NCI-H1048 (cell line): ENCODE results near the gene FFAR3.

Experiments
- DNase-seq: peaks from one replicate; lab custom pipeline; 2025; lab: John Stamatoyannopoulos, UW

Gene FFAR3

DNA sequence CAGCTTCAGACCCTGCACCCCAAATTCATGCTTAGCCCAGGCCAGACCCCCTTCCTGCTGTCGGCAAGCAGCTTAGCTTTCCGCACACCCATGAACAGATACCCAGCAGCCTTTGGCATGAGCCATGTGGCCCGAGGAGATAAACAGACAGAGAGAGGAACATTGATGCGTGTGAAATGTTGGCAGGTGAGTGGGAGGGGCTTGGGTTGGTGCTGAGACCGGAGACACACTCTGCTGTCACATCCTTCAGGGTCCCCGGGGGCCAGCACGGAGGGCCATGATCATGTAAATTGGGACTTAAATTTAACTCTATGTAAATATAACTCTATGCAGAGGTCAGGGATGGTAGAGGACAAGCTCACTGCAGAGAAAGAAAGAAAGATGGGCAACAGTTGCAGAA is 27.8 kb upstream of the FFAR3 start:
- DNase-seq, result no peak

DNA sequence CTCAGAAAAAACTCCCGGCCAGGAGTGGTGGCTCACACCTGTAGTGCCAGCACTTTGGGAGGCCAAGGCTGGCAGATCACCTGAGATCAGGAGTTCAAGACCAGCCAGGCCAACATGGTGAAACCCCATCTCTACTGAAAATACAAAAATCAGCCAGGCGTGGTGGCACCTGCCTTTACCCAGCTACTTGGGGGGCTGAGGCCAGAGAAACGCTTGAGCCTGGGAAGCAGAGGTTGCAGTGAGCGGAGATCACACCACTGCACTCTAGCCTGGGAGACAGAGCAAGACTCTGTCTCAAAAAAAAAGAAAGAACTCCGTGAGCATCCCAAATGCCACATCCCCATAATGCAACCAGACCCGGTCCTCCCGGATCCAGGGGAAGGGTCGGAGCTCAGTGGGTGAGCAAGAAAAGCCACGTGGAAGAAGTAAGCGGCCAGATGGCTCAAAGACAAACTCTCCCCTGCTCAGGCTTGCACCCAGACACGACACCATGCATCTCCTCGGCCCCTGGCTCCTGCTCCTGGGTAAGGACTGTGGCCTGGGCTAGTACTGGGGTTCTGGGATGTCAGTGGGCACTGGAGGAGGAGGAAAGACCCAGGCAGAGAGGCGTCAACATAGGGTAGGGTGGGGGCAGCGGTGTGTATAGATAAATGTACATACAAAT is 26.6 kb upstream of the FFAR3 start:
- no peak for DNase-seq

- DNase-seq, result no peak
Measured at GRCh38 chr19:35332817-35333216, 25.4 kb upstream of the FFAR3 start.

GRCh38 chr19:35334144-35334753 is 24.0 kb upstream of the FFAR3 start:
- no peak for DNase-seq

- no peak for DNase-seq
Measured at GRCh38 chr19:35336166-35336955, 21.9 kb upstream of the FFAR3 start.

DNA sequence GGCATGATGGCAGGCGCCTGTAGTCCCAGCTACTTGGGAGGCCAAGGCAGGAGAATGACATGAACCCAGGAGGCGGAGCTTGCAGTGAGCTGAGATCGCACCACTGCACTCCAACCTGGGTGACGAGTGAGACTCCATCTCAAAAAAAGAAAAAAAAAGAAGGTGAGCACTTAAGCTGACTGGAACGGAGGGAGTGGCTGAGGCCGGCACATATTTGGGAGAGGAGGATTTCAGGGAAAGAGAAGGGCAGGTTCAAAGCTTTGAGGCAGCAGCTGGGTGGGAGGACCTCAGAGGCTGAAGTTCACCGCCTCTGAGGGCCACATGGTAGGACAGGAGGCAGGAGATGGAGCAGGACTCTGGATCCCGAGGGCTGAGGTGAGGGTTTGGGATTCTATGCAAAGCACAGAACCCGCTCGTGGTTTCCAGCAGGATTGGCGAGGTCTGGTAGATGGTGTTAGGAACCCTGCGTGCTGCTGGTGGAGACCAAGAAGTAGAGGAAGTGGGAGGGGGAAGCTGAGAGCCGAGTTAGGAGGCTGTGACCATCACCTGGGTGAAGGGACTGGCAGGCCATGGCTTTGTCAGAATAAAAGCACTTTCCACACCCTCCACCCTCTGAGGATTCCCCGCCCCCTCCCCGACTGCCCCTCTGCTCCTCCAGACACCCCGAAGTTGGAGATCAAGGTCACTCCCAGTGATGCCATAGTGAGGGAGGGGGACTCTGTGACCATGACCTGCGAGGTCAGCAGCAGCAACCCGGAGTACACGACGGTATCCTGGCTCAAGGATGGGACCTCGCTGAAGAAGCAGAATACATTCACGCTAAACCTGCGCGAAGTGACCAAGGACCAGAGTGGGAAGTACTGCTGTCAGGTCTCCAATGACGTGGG is 20.9 kb upstream of the FFAR3 start:
- DNase-seq, result no peak

- no peak for DNase-seq
Measured at GRCh38 chr19:35337984-35338296, 20.3 kb upstream of the FFAR3 start.

GRCh38 chr19:35340431-35340830 is 17.8 kb upstream of the FFAR3 start:
- no peak for DNase-seq

- no peak for DNase-seq
Measured at GRCh38 chr19:35341006-35341405, 17.3 kb upstream of the FFAR3 start.

GRCh38 chr19:35341565-35342225 is 16.6 kb upstream of the FFAR3 start:
- DNase-seq, result no peak

DNA sequence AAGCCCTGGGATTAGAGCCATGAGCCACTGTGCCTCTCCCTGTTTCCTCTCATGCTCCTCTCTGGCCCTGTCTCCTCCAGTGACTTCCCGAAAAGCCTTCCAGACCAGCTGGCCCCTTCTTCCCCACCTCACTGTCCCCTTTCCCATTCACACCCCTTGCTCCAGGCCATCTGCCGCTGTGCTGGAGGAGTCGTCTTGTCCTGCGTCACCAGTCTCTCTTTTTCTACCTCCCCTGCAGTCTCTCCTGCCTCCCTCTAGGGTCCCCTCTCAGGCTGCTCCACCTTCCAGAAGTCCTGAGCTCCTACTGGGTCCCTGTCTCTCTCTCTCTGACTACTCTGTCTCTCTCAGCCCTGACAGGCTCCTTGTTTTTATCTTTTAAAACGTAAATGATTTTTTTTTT is 15.8 kb upstream of the FFAR3 start:
- no peak for DNase-seq

DNA sequence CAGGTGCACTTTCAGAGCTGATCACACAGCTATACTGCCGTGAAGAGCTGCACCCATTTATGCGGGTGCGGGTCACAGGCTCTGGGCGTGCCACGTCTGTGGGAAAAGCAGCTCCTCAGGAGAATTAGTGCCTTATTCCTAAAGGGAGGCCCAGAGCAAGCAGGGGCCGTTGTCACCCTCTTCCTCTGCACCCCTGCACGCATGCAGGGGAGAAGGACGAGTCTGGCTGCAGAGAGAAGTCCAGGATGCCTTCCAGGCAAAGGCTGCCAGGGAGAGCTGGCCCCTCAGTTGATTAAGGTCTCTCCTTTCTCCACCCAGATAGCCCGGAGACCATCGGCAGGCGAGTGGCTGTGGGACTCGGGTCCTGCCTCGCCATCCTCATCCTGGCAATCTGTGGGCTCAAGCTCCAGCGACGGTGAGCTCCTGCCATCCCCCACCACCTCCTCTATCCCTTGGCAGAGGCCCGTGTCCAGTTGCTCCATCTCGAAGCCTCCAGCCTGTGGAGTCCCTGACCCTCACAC is 13.7 kb upstream of the FFAR3 start:
- DNase-seq, result no peak

DNA sequence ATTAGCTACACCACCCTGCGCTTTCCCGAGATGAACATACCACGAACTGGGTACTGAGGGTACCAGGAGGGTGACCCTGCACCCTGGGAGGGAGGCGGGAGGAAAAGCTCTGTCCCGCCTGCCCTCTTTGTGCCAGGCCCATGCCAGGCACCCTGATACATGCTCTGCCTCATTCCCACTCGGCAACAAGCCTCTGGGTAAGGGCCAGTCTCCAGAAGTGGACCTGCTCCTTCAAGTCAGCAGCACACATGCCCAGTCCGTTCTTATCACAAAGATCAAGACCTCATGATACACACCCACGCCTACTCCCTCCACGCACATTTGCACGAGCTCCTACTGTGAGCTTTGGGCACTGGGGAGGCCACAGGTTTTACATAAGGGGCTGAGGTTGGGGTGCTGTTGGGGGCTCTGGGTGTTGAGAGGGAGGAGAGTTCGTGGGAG is 12.6 kb upstream of the FFAR3 start:
- no peak for DNase-seq

GRCh38 chr19:35346193-35347052 is 11.8 kb upstream of the FFAR3 start:
- no peak for DNase-seq

DNA sequence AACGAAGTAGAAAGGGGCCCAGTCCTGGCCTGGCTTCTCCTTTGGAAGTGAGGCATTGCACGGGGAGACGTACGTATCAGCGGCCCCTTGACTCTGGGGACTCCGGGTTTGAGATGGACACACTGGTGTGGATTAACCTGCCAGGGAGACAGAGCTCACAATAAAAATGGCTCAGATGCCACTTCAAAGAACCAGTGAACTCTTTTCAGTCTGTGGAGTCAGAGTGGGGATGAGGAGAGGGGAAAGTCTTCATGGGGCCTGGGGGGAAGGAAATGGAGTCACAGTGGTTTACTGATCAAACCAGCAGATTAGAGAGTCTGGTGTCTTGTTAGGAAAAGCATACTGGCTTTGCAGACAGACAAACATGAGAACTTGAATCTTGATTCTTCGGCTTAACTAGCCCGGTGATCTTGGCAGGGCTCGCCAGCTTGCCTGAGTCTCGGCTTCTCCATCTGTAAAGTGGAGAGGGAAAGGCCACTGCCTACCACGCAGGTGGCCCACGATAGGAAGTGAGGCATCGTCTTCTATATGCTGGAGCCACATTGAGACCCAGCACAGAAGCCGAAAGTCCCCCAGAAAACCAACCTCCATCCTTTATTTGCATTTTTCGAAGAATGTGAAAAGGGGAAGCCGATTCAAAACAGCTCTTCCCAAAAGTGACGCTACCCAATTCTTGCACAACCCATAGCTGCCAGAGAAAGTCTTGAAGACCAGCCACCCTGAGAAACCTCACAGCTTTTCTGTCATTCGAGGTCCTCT is 10.9 kb upstream of the FFAR3 start, which contains the start of gene FFAR1:
Gene FFAR1 (plus strand): TSS at position 732 of the 759 bp plus-strand sequence. CDS start 3,650 bp downstream, outside the sequence.
- no peak for DNase-seq

DNA sequence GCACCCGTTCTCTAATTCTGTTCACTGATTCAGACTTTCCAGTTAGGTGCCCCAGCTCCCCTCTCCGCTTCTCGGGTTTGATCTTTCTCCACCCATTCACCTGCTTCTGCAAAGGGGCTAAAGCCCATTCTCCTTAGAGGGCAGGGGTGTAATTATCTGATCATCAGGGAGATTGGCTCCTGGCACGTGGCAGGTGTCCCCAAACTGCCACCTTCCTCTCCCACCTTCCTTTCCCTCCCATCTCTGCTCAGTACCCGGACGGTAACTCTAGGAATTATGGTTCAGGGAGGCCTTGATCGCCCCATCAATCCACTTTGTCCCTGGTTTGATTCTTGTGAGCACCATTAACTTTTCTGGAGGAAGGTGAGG is 10.3 kb upstream of the FFAR3 start:
- DNase-seq, result no peak

- no peak for DNase-seq
Measured at GRCh38 chr19:35348911-35349611, 9.2 kb upstream of the FFAR3 start.

- no peak for DNase-seq
Measured at GRCh38 chr19:35349614-35350521, 8.4 kb upstream of the FFAR3 start.
